ENCODE results near the gene PCGF1.

Gene PCGF1

GRCh38 chr2:74536166-74536950 is 28.9 kb upstream of the PCGF1 start:
- no peak for DNase-seq

- no peak for DNase-seq
These were observed 28.0 kb upstream of the PCGF1 start for GRCh38 chr2:74535440-74535965.

- no peak for DNase-seq
These were observed 26.9 kb upstream of the PCGF1 start for GRCh38 chr2:74534411-74534810.

GRCh38 chr2:74533464-74533863 is 26.0 kb upstream of the PCGF1 start:
- no peak for DNase-seq

- no peak for DNase-seq
These were observed 24.7 kb upstream of the PCGF1 start for GRCh38 chr2:74532222-74532621.

- DNase-seq, result no peak
These were observed 24.2 kb upstream of the PCGF1 start for GRCh38 chr2:74531666-74532065.

GRCh38 chr2:74530239-74531187 is 23.0 kb upstream of the PCGF1 start:
- peak; percentile 64 for DNase-seq

GRCh38 chr2:74529357-74530238 is 22.1 kb upstream of the PCGF1 start, which contains the start of the genes AUP1 and HTRA2:
Gene AUP1, minus strand, starts transcription at chr2:74529706. Its CDS starts 77 bp downstream, at chr2:74529629.
Gene HTRA2, plus strand, starts transcription at chr2:74529933. Its CDS starts 74 bp downstream, at chr2:74530007.
- peak; percentile 97 for DNase-seq

GRCh38 chr2:74528600-74529356 is 21.3 kb upstream of the PCGF1 start:
- no peak for DNase-seq

- no peak for DNase-seq
These were observed 20.2 kb upstream of the PCGF1 start for GRCh38 chr2:74527741-74528140.

GRCh38 chr2:74526649-74527230 is 19.2 kb upstream of the PCGF1 start:
- DNase-seq, result no peak

GRCh38 chr2:74525717-74526648 is 18.5 kb upstream of the PCGF1 start, which contains the start of gene DQX1:
Gene DQX1, minus strand, starts transcription at chr2:74526231. Its CDS starts 502 bp downstream, at chr2:74525729.
- no peak for DNase-seq

- DNase-seq, result no peak
These were observed 17.6 kb upstream of the PCGF1 start for GRCh38 chr2:74524955-74525716.

- DNase-seq, result no peak
These were observed 16.5 kb upstream of the PCGF1 start for GRCh38 chr2:74524005-74524404.

- DNase-seq, result no peak
These were observed 15.0 kb upstream of the PCGF1 start for GRCh38 chr2:74522516-74522915.

GRCh38 chr2:74516650-74517049 is 9.2 kb upstream of the PCGF1 start:
- DNase-seq, result no peak

- no peak for DNase-seq
These were observed 8.6 kb upstream of the PCGF1 start for GRCh38 chr2:74515981-74516633.

- no peak for DNase-seq
These were observed 7.9 kb upstream of the PCGF1 start for GRCh38 chr2:74515271-74515980.

All from NK-92 treated with Interleukin-12 subunit alpha and Interleukin-12 subunit beta, amount 100 ng/mL, for 24 hours (cell line).